ENCODE results near the gene HMOX1. TPM values are rescaled to one million over a fixed set of nuclear protein-coding genes. Genes with fewer than 3 reads are reported as not detected.

Gene HMOX1
- total and polyA plus RNA-seq, 2 of the 13 experiments (the other 11 are each of a cell fraction or from before 2014, with no cell fraction given), result 53.6 to 67.4 TPM

- TF ChIP-seq MXD1 (CRISPR knock-in tag; IDR thresholded peaks at IDR 0.05) (0 out of 2 replicates have a peak, but pooled peaks have one; percentile 74), GABPA (IDR thresholded peaks at IDR 0.05; ENCODE audit: low read depth, low read length) (no peak), GABPA (CRISPR knock-in tag; IDR thresholded peaks at IDR 0.05; ENCODE audit: low read depth) (no peak), KDM6A (CRISPR knock-in tag; IDR thresholded peaks at IDR 0.05; ENCODE audit: low read depth) (0 out of 2 replicates have a peak, but pooled peaks have one; percentile 19), SMC3 (IDR thresholded peaks at IDR 0.05; ENCODE audit: low read length) (peak; percentile 1; the same call in 1 of the 2 replicates), DR1 (CRISPR knock-in tag; IDR thresholded peaks at IDR 0.05) (peak; percentile 90), MTERF4 (CRISPR knock-in tag; IDR thresholded peaks at IDR 0.05) (peak; percentile 60; the same call in 1 of the 2 replicates), ELF1 (CRISPR knock-in tag; IDR thresholded peaks at IDR 0.05) (peak; percentile 32; the same call in 1 of the 2 replicates), GABPB1 (CRISPR knock-in tag; IDR thresholded peaks at IDR 0.05) (peak; percentile 82), ASH2L (IDR thresholded peaks at IDR 0.05; ENCODE audit: insufficient read length, low read depth, low read length) (peak; percentile 65), MAX (IDR thresholded peaks at IDR 0.05) (peak; percentile 82), ATF3 (CRISPR knock-in tag; IDR thresholded peaks at IDR 0.05) (peak; percentile 44; the same call in 1 of the 2 replicates), ZBTB26 (CRISPR knock-in tag; IDR thresholded peaks at IDR 0.05; ENCODE audit: borderline replicate concordance) (peak; percentile 15; the same call in 1 of the 2 replicates), ZNF883 (CRISPR knock-in tag; IDR thresholded peaks at IDR 0.05; ENCODE audit: not compliant biosample characterization) (peak; percentile 55), ZNF766 (CRISPR knock-in tag; IDR thresholded peaks at IDR 0.05; ENCODE audit: borderline replicate concordance) (0 out of 2 replicates have a peak, but pooled peaks have one; percentile 31), GATAD1 (CRISPR knock-in tag; IDR thresholded peaks at IDR 0.05) (peak; percentile 68), KAT7 (CRISPR knock-in tag; IDR thresholded peaks at IDR 0.05; ENCODE audit: borderline replicate concordance) (peak; percentile 92; the same call in 1 of the 2 replicates), MTA1 (CRISPR knock-in tag; IDR thresholded peaks at IDR 0.05; ENCODE audit: borderline replicate concordance) (peak; percentile 89), ZNF20 (CRISPR knock-in tag; IDR thresholded peaks at IDR 0.05) (no peak), ATRX (CRISPR knock-in tag; IDR thresholded peaks at IDR 0.05; ENCODE audit: borderline replicate concordance) (no peak), MLLT10 (CRISPR knock-in tag; IDR thresholded peaks at IDR 0.05) (no peak), RCOR2 (CRISPR knock-in tag; IDR thresholded peaks at IDR 0.05) (peak; percentile 56; the same call in 1 of the 2 replicates)
These were observed at the start of gene HMOX1 (continued) for GRCh38 chr22:35380537-35381423.
